HCT116 (cell line): ENCODE results near the gene CBL.

Source experiments
- CEBPB ChIP-seq: IDR thresholded peaks from 2 replicates; pipeline ENCODE4 v1.6.1; 2012; ENCODE audit warnings: low read depth
- CTCF ChIP-seq, 3 experiments: fragments of 200-600 bp in 1 of 3; sonication (generic) in 1 of 3; IDR thresholded peaks in 2 of 3; conservative IDR thresholded peaks in 1 of 3; 2 replicates each; pipeline ENCODE4 v1.5.1; 2012 to 2017; ENCODE audit warnings: low read depth in 2 of 3, low read length in 2 of 3, antibody characterized with exemption in 1 of 3, borderline replicate concordance in 1 of 3, control low read depth in 1 of 3, mild to moderate bottlenecking in 1 of 3, mixed read lengths in 1 of 3, mixed run types in 1 of 3, moderate library complexity in 1 of 3; ENCODE audit not compliant: insufficient read depth in 1 of 3
- EZH2 ChIP-seq: fragments of 200-600 bp; sonication (generic); IDR thresholded peaks from 2 replicates; pipeline ENCODE4 v1.6.1; 2017; ENCODE audit warnings: antibody characterized with exemption, mixed run types
- EZH2phosphoT487 ChIP-seq: fragments of 200-600 bp; IDR thresholded peaks from 2 replicates; pipeline ENCODE4 v1.6.1; 2018; ENCODE audit warnings: antibody characterized with exemption, borderline replicate concordance
- FOSL1 ChIP-seq: IDR thresholded peaks from 2 replicates; pipeline ENCODE4 v1.6.1; 2012; ENCODE audit warnings: low read depth
- MAX ChIP-seq: IDR thresholded peaks from 2 replicates; pipeline ENCODE4 v1.6.1; 2012
- POLR2A ChIP-seq: IDR thresholded peaks from 2 replicates; pipeline ENCODE4 v1.7.0; 2011; ENCODE audit warnings: borderline replicate concordance; ENCODE audit not compliant: insufficient read depth, insufficient read length; ENCODE audit errors: extremely low read depth
- POLR2AphosphoS5 ChIP-seq: IDR thresholded peaks from 2 replicates; pipeline ENCODE4 v1.6.1; 2011; ENCODE audit warnings: mild to moderate bottlenecking, low read depth, low read length, moderate library complexity
- RAD21 ChIP-seq: IDR thresholded peaks from 2 replicates; pipeline ENCODE4 v1.6.1; 2012; ENCODE audit warnings: low read depth, mild to moderate bottlenecking
- SIN3A ChIP-seq: IDR thresholded peaks from 2 replicates; pipeline ENCODE4 v1.6.1; 2012; ENCODE audit warnings: low read depth
- SP1 ChIP-seq: IDR thresholded peaks from 2 replicates; pipeline ENCODE4 v1.6.1; 2012; ENCODE audit warnings: low read depth
- ZNF274 ChIP-seq: fragments of 200-500 bp; sonication (Bioruptor generic); IDR thresholded peaks from 2 replicates; pipeline ENCODE4 v1.6.1; 2014; ENCODE audit warnings: mild to moderate bottlenecking, low read depth, low read length, inconsistent platforms

GRCh38 chr11:119351232-119351631, 145.1 kb downstream of the CBL start:
- no peak for TF ChIP-seq ZNF274
- TF ChIP-seq MAX: no peak
- no peak for TF ChIP-seq FOSL1
- TF ChIP-seq POLR2AphosphoS5: no peak
- TF ChIP-seq RAD21: no peak
- no peak for TF ChIP-seq SIN3A
- no peak for TF ChIP-seq CTCF (IDR thresholded peaks at IDR 0.05 in 2 of 3, conservative IDR thresholded peaks at IDR 0.05 in 1 of 3; ENCODE audit: borderline replicate concordance in 1 of 3, insufficient read depth in 1 of 3, low read depth in 2 of 3, low read length in 2 of 3)
- TF ChIP-seq SP1: no peak
- no peak for TF ChIP-seq EZH2
- TF ChIP-seq CEBPB: no peak
- TF ChIP-seq POLR2A: no peak
- no peak for TF ChIP-seq EZH2phosphoT487
